Right kidney (tissue), 1 donor: ENCODE results near the gene PRKCD.

Source experiments
- DNase-seq: peaks from one replicate; pipeline ENCODE4 v3.0.0-alpha.2; 2016

Gene PRKCD

GRCh38 chr3:53232641-53233377, 71.8 kb downstream of the PRKCD start:
- no peak for DNase-seq

- no peak for DNase-seq
Measured at GRCh38 chr3:53234130-53234840, 73.3 kb downstream of the PRKCD start.

- DNase-seq: no peak
Measured at GRCh38 chr3:53234841-53235232, 73.8 kb downstream of the PRKCD start.

GRCh38 chr3:53235545-53235944, 74.5 kb downstream of the PRKCD start:
- DNase-seq: no peak

- DNase-seq: no peak
Measured at GRCh38 chr3:53236112-53236841, 75.3 kb downstream of the PRKCD start.

GRCh38 chr3:53238051-53238850, 77.2 kb downstream of the PRKCD start:
- peak; percentile 38 for DNase-seq

- no peak for DNase-seq
Measured at GRCh38 chr3:53238886-53239285, 77.9 kb downstream of the PRKCD start.

GRCh38 chr3:53239800-53240199, 78.8 kb downstream of the PRKCD start:
- no peak for DNase-seq

- no peak for DNase-seq
Measured at GRCh38 chr3:53240989-53241972, 80.3 kb downstream of the PRKCD start.

- DNase-seq: no peak
Measured at GRCh38 chr3:53242155-53242554, 81.1 kb downstream of the PRKCD start.
